ENCODE measurements around the gene CLIC4. TPM values are rescaled to one million over a fixed set of nuclear protein-coding genes. Genes with fewer than 3 reads are reported as not detected.
"Not testable (repeated sequence)": the region's sequence is repeated elsewhere in the genome, so short reads cannot be mapped to it uniquely, and the experiment has no call there.

The CLIC4 gene
- total RNA-seq, result 10 to 100 TPM; 17.3 to 63.5 (median 32.6) TPM

DNA sequence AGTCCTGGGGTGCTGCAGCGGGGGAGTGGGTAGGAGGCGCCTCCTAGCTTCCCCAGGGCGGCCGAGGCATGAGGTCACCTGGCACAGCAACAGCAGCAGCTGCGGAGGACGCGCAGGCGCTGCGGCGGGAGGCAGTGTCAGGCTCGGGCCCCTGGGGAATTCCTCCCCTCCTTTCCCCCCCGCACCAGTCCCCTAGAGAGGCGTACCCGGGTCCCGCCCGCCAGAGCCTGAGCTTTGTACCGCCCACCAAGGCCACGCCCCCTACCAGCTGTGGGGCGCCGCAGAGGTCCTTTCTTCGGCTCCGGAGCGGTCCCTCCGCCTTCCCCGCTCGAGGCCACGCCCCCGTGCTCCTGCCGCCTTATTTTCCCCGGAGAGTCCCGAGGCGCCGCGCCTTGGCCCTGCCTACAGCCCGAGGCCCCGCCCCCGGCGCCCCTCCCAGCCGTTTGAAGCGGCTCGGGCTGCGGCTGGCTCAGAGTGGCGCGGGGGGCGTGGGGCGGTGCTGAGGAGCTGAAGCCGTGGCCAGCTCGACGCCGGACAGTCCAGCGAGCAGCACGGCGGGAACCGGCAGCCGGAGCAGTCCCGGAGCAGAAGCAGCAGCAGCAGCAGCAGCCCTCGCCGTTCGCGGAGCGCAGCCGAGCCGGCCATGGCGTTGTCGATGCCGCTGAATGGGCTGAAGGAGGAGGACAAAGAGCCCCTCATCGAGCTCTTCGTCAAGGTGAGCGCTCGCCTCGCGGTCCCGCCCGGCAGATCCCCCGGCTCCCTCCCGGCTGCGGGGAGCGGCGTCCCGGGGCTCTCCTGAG is at the start of gene CLIC4:
TSS of gene CLIC4 (plus strand) at position 537 of the 800 bp plus-strand sequence. CDS start at position 644, 107 bp downstream.
- no peaks in the 10 kb centered on the region for H3K27me3 ChIP-seq
- H3K27ac ChIP-seq, result peak within 1 kb of the TSS; percentile 88 to 96 (median 92)
- no peaks in the 10 kb centered on the region for H3K9me3 ChIP-seq
- TF ChIP-seq POLR2A (IDR thresholded peaks at IDR 0.05) (peak; percentile 64 to 75), CTCF (IDR thresholded peaks at IDR 0.05) (peak in 2 of 6 experiments; percentile 25 to 41)
- no peaks in the 10 kb centered on the region for H3K36me3 ChIP-seq
- peak; percentile 100 for DNase-seq
- peaks cover 0 to 24% (median 6%) of the 10 kb centered on the region in 4 donors for H3K4me1 ChIP-seq
- peak within 1 kb of the TSS; percentile 70 to 97 (median 84) for H3K4me3 ChIP-seq

- Histone ChIP-seq H3K27ac (no peak overlapping the region), H3K27me3 (no peaks in the 10 kb centered on the region), H3K36me3 (no peaks in the 10 kb centered on the region), H3K4me1 (no peaks in the 10 kb centered on the region), H3K4me3 (no peak overlapping the region), H3K9me3 (no peaks in the 10 kb centered on the region)
- no peak for DNase-seq
- TF ChIP-seq CTCF (IDR thresholded peaks at IDR 0.05) (no peak), POLR2A (IDR thresholded peaks at IDR 0.05) (no peak)
These were observed 49.0 kb upstream of the CLIC4 start for GRCh38 chr1:24696041-24696755.

GRCh38 chr1:24696756-24697330 is 48.4 kb upstream of the CLIC4 start:
- no peak for TF ChIP-seq POLR2A (IDR thresholded peaks at IDR 0.05)
- TF ChIP-seq CTCF (IDR thresholded peaks at IDR 0.05), result no peak
- H3K36me3 ChIP-seq, result no peaks in the 10 kb centered on the region

GRCh38 chr1:24697453-24698001 is 47.7 kb upstream of the CLIC4 start:
- H3K4me1 ChIP-seq, DNase-seq, H3K4me3 ChIP-seq, H3K27ac ChIP-seq, H3K36me3 ChIP-seq, H3K27me3 ChIP-seq, H3K9me3 ChIP-seq: not testable (repeated sequence)

More at GRCh38 chr1:24696756-24697330, 48.4 kb upstream of the CLIC4 start:
- H3K27ac ChIP-seq, result no peak overlapping the region
- no peaks in the 10 kb centered on the region for H3K9me3 ChIP-seq
- no peak overlapping the region for H3K4me3 ChIP-seq
- no peak for DNase-seq
- no peaks in the 10 kb centered on the region for H3K4me1 ChIP-seq
- H3K27me3 ChIP-seq, result no peaks in the 10 kb centered on the region

GRCh38 chr1:24698326-24698725 is 46.9 kb upstream of the CLIC4 start:
- H3K9me3 ChIP-seq, H3K27ac ChIP-seq, H3K4me3 ChIP-seq, H3K36me3 ChIP-seq, DNase-seq, H3K4me1 ChIP-seq, H3K27me3 ChIP-seq: not testable (repeated sequence)

GRCh38 chr1:24699628-24700027 is 45.6 kb upstream of the CLIC4 start:
- Histone ChIP-seq H3K4me3 (no peak overlapping the region), H3K4me1 (peaks cover 0 to 3% (median 0%) of the 10 kb centered on the region in 4 donors), H3K27me3 (no peaks in the 10 kb centered on the region), H3K27ac (no peak overlapping the region), H3K36me3 (no peaks in the 10 kb centered on the region), H3K9me3 (no peaks in the 10 kb centered on the region)
- no peak for TF ChIP-seq POLR2A (IDR thresholded peaks at IDR 0.05)
- TF ChIP-seq CTCF (IDR thresholded peaks at IDR 0.05), result no peak
- DNase-seq, result no peak

All from Peyer's patch (tissue), 4 donors.